Stimulated activated naive CD8-positive, alpha-beta T cell treated with anti-CD3 and anti-CD28 coated beads, Interleukin-15, amount 100 ng/mL, for 72 hours (primary cell): Measurements from ENCODE around the gene INVS.
"Not testable (repeated sequence)": the region's sequence is repeated elsewhere in the genome, so short reads cannot be mapped to it uniquely, and the experiment has no call there.

ENCODE experiments used
- ATAC-seq: fragments of 150-1000 bp; cut with Tn5 transposase; 2 replicates; pipeline ENCODE4 v1.10.0; 2021; ENCODE audit warnings: mild to moderate bottlenecking, moderate library complexity
- DNase-seq, 2 donors: peaks; one replicate each; pipeline ENCODE4 v3.0.0; 2021 to 2022
- H3K27ac Mint-ChIP-seq, 2 donors: one replicate each; pipeline ENCODE4 v1.8.0; 2022; ENCODE audit warnings: mild to moderate bottlenecking in 2 of 2, mixed read lengths in 2 of 2, moderate library complexity in 2 of 2
- H3K27me3 Mint-ChIP-seq: one replicate; pipeline ENCODE4 v1.8.0; 2022; ENCODE audit warnings: mixed read lengths
- H3K4me1 Mint-ChIP-seq: one replicate; pipeline ENCODE4 v1.8.0; 2022; ENCODE audit warnings: mild to moderate bottlenecking, mixed read lengths
- H3K4me3 Mint-ChIP-seq, 2 donors: one replicate each; pipeline ENCODE4 v1.8.0; 2022; ENCODE audit warnings: mild to moderate bottlenecking in 2 of 2, mixed read lengths in 2 of 2, moderate library complexity in 1 of 2
- H3K9me3 Mint-ChIP-seq, 2 donors: one replicate each; pipeline ENCODE4 v1.8.0; 2022; ENCODE audit warnings: mixed read lengths in 2 of 2

Gene INVS

GRCh38 chr9:100098887-100099721 is at the start of gene INVS, which contains the start of gene ERP44:
Gene INVS (plus strand): TSS chr9:100099243. CDS start chr9:100104522, 5,279 bp downstream.
Gene ERP44 (minus strand): TSS chr9:100099000. CDS start chr9:100098840, 160 bp downstream.
- H3K27ac Mint-ChIP-seq = peak within 1 kb of the TSS; percentile 97 to 99
- no peaks in the 10 kb centered on the region for H3K27me3 Mint-ChIP-seq
- H3K4me3 Mint-ChIP-seq = peak within 1 kb of the TSS; percentile 97 to 100
- peaks cover 30% of the 10 kb centered on the region for H3K4me1 Mint-ChIP-seq
- H3K9me3 Mint-ChIP-seq = no peaks in the 10 kb centered on the region
- ATAC-seq (peak; percentile 99), DNase-seq (peak; percentile 94 to 97)

GRCh38 chr9:100049551-100049950 is 49.5 kb upstream of the INVS start:
- DNase-seq (no peak), ATAC-seq (no peak)
- Mint-ChIP-seq H3K27me3 (no peaks in the 10 kb centered on the region), H3K27ac (no peak overlapping the region), H3K4me3 (no peak overlapping the region), H3K4me1 (peaks cover 5% of the 10 kb centered on the region), H3K9me3 (no peaks in the 10 kb centered on the region)

- H3K4me3 Mint-ChIP-seq = no peak overlapping the region
- H3K27me3 Mint-ChIP-seq = no peaks in the 10 kb centered on the region
- peaks cover 5% of the 10 kb centered on the region for H3K4me1 Mint-ChIP-seq
- H3K27ac Mint-ChIP-seq = no peak overlapping the region
- DNase-seq = no peak
- ATAC-seq = no peak
- no peaks in the 10 kb centered on the region for H3K9me3 Mint-ChIP-seq
Observed at GRCh38 chr9:100052375-100052774, 46.7 kb upstream of the INVS start.

- DNase-seq = no peak
- Mint-ChIP-seq H3K4me3 (no peak overlapping the region), H3K27me3 (no peaks in the 10 kb centered on the region), H3K9me3 (no peaks in the 10 kb centered on the region), H3K27ac (peak overlapping the region in 1 of 2 donors; percentile 36), H3K4me1 (peaks cover 11% of the 10 kb centered on the region)
- ATAC-seq = no peak
Observed at GRCh38 chr9:100056561-100056960, 42.5 kb upstream of the INVS start.

- no peaks in the 10 kb centered on the region for H3K27me3 Mint-ChIP-seq
- H3K4me1 Mint-ChIP-seq = peaks cover 6% of the 10 kb centered on the region
- DNase-seq (no peak), ATAC-seq (no peak)
- H3K4me3 Mint-ChIP-seq = no peak overlapping the region
- no peaks in the 10 kb centered on the region for H3K9me3 Mint-ChIP-seq
- peak overlapping the region in 1 of 2 donors; percentile 7 for H3K27ac Mint-ChIP-seq
Observed at GRCh38 chr9:100057624-100058023, 41.4 kb upstream of the INVS start.

GRCh38 chr9:100058699-100059579 is 40.1 kb upstream of the INVS start:
- no peaks in the 10 kb centered on the region for H3K27me3 Mint-ChIP-seq
- H3K4me3 Mint-ChIP-seq = no peak overlapping the region
- no peak for DNase-seq
- no peaks in the 10 kb centered on the region for H3K9me3 Mint-ChIP-seq
- H3K4me1 Mint-ChIP-seq = peaks cover 6% of the 10 kb centered on the region
- ATAC-seq = no peak
- H3K27ac Mint-ChIP-seq = no peak overlapping the region

GRCh38 chr9:100062683-100063082 is 36.4 kb upstream of the INVS start:
- not testable (repeated sequence) for DNase-seq, H3K27ac Mint-ChIP-seq
- peaks cover 18% of the 10 kb centered on the region for H3K4me1 Mint-ChIP-seq

GRCh38 chr9:100063185-100063584 is 35.9 kb upstream of the INVS start:
- no peaks in the 10 kb centered on the region for H3K9me3 Mint-ChIP-seq
- H3K4me3 Mint-ChIP-seq = no peak overlapping the region
- peaks cover 18% of the 10 kb centered on the region for H3K4me1 Mint-ChIP-seq
- DNase-seq (no peak), ATAC-seq (no peak)
- no peak overlapping the region for H3K27ac Mint-ChIP-seq
- H3K27me3 Mint-ChIP-seq = no peaks in the 10 kb centered on the region

More at GRCh38 chr9:100062683-100063082, 36.4 kb upstream of the INVS start:
- not testable (repeated sequence) for H3K9me3 Mint-ChIP-seq, H3K27me3 Mint-ChIP-seq, ATAC-seq, H3K4me3 Mint-ChIP-seq

GRCh38 chr9:100064872-100065581 is 34.0 kb upstream of the INVS start:
- Mint-ChIP-seq H3K4me3 (no peak overlapping the region), H3K9me3 (no peaks in the 10 kb centered on the region), H3K27me3 (no peaks in the 10 kb centered on the region), H3K27ac (no peak overlapping the region), H3K4me1 (peaks cover 14% of the 10 kb centered on the region)
- DNase-seq (no peak), ATAC-seq (no peak)

- DNase-seq (no peak), ATAC-seq (no peak)
- Mint-ChIP-seq H3K4me1 (peaks cover 28% of the 10 kb centered on the region), H3K9me3 (no peaks in the 10 kb centered on the region), H3K27ac (no peak overlapping the region), H3K4me3 (no peak overlapping the region), H3K27me3 (no peaks in the 10 kb centered on the region)
Observed at GRCh38 chr9:100066539-100066938, 32.5 kb upstream of the INVS start.

GRCh38 chr9:100067990-100068389 is 31.1 kb upstream of the INVS start:
- not testable (repeated sequence) for ATAC-seq, H3K4me3 Mint-ChIP-seq, H3K9me3 Mint-ChIP-seq, DNase-seq, H3K27me3 Mint-ChIP-seq, H3K27ac Mint-ChIP-seq
- H3K4me1 Mint-ChIP-seq = peaks cover 28% of the 10 kb centered on the region

- not testable (repeated sequence) for H3K27me3 Mint-ChIP-seq, DNase-seq, H3K9me3 Mint-ChIP-seq, H3K4me3 Mint-ChIP-seq, ATAC-seq, H3K27ac Mint-ChIP-seq
- H3K4me1 Mint-ChIP-seq = peaks cover 28% of the 10 kb centered on the region
Observed at GRCh38 chr9:100069068-100069467, 30.0 kb upstream of the INVS start.

GRCh38 chr9:100070104-100071041 is 28.7 kb upstream of the INVS start:
- H3K27me3 Mint-ChIP-seq = no peaks in the 10 kb centered on the region
- no peak overlapping the region for H3K4me3 Mint-ChIP-seq
- H3K27ac Mint-ChIP-seq = no peak overlapping the region
- DNase-seq = no peak
- H3K4me1 Mint-ChIP-seq = peaks cover 28% of the 10 kb centered on the region
- no peaks in the 10 kb centered on the region for H3K9me3 Mint-ChIP-seq
- no peak for ATAC-seq

GRCh38 chr9:100071271-100071670 is 27.8 kb upstream of the INVS start:
- peaks cover 27% of the 10 kb centered on the region for H3K4me1 Mint-ChIP-seq
- H3K27ac Mint-ChIP-seq = no peak overlapping the region
- no peaks in the 10 kb centered on the region for H3K9me3 Mint-ChIP-seq
- DNase-seq (no peak), ATAC-seq (no peak)
- no peaks in the 10 kb centered on the region for H3K27me3 Mint-ChIP-seq
- no peak overlapping the region for H3K4me3 Mint-ChIP-seq
